Measurements from ENCODE around the gene HGS. TPM values are rescaled to one million over a fixed set of nuclear protein-coding genes. Genes with fewer than 3 reads are reported as not detected.

HGS gene
- total and polyA plus RNA-seq, 2 of the 13 experiments (the other 11 are each of a cell fraction or from before 2014, with no cell fraction given) = 73.3 to 78.1 TPM

DNA sequence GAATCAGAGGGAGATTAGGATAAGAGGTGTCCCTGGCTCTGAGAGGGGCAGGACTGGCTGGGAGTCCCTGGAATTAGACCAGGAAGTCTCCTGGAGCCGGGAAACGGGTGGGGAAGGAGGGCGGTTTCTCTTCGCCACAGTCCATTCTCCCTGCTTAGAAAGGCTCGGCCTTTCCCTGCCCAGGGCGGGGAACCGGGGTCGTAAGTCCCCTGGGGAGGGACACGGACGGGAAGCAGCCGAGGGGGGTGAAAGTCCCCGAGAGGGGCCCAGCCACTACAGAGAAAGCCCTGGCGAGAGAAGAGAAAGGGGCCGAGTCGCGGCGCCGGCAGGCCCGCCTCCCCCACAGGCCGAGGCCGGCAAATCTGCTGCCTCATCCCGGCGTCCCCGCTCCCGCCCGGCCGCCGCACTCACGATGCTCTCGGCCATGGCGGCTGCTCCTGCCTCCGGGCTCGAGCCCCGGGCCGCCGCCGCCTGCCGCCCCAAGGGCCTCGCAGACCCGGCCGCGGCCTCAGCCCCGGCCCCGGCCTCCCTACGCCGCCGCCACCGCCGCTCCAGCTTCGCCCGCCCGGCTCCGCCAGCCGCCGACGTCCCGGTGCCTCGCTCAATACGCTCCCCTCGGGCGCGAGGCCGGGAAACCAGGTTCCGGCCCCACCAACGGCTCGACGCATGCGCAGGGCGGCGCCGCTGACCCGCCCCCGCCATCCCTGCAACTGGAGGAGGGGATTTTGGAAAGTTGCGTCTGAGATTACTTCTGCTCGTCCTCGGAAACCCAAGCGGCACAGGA, 47.1 kb upstream of the HGS start, which contains the start of the genes NPLOC4 and TSPAN10 (continued):
- peak; percentile 61; the same call in 1 of the 2 replicates for TF ChIP-seq E2F1 (CRISPR knock-in tag; IDR thresholded peaks at IDR 0.05)
- peak; percentile 9; the same call in 1 of the 2 replicates for TF ChIP-seq ZSCAN31 (CRISPR knock-in tag; IDR thresholded peaks at IDR 0.05; ENCODE audit: low read depth)
- TF ChIP-seq GPN1 (CRISPR knock-in tag; IDR thresholded peaks at IDR 0.05; ENCODE audit: borderline replicate concordance) = no peak; the same call in 1 of the 2 replicates
- TF ChIP-seq SNRNP70 (IDR thresholded peaks at IDR 0.05; ENCODE audit: low read depth, low read length) = no peak
- TF ChIP-seq SOX5 (CRISPR knock-in tag; IDR thresholded peaks at IDR 0.05; ENCODE audit: borderline replicate concordance) = peak; percentile 59
- TF ChIP-seq NFATC3 (CRISPR knock-in tag; IDR thresholded peaks at IDR 0.05) = no peak
- TF ChIP-seq RBFOX2 (IDR thresholded peaks at IDR 0.05; ENCODE audit: low read depth, low read length) = peak; percentile 94
- no peak for TF ChIP-seq SYNCRIP (IDR thresholded peaks at IDR 0.05; ENCODE audit: insufficient read depth, low read depth, low read length)
- no peak for TF ChIP-seq LCORL (IDR thresholded peaks at IDR 0.05)
- TF ChIP-seq LCORL (CRISPR knock-in tag; IDR thresholded peaks at IDR 0.05) = peak; percentile 53; the same call in 1 of the 2 replicates
- TF ChIP-seq ZNF230 (CRISPR knock-in tag; IDR thresholded peaks at IDR 0.05) = no peak
- peak; percentile 85 for TF ChIP-seq ZNF709 (CRISPR knock-in tag; IDR thresholded peaks at IDR 0.05)
- TF ChIP-seq, protein P1, sequence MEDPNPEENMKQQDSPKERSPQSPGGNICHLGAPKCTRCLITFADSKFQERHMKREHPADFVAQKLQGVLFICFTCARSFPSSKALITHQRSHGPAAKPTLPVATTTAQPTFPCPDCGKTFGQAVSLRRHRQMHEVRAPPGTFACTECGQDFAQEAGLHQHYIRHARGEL (CRISPR knock-in tag; IDR thresholded peaks at IDR 0.05) = no peak
- peak; percentile 55; the same call in 1 of the 2 replicates for TF ChIP-seq ZNF616 (CRISPR knock-in tag; IDR thresholded peaks at IDR 0.05; ENCODE audit: low read depth)
- TF ChIP-seq ZKSCAN1 (IDR thresholded peaks at IDR 0.05; ENCODE audit: low read length) = peak; percentile 48; the same call in 1 of the 2 replicates
- TF ChIP-seq RAD51 (IDR thresholded peaks at IDR 0.05; ENCODE audit: borderline replicate concordance) = no peak
- TF ChIP-seq, protein P2, sequence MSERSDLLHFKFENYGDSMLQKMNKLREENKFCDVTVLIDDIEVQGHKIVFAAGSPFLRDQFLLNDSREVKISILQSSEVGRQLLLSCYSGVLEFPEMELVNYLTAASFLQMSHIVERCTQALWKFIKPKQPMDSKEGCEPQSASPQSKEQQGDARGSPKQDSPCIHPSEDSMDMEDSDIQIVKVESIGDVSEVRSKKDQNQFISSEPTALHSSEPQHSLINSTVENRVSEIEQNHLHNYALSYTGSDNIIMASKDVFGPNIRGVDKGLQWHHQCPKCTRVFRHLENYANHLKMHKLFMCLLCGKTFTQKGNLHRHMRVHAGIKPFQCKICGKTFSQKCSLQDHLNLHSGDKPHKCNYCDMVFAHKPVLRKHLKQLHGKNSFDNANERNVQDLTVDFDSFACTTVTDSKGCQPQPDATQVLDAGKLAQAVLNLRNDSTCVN (CRISPR knock-in tag; IDR thresholded peaks at IDR 0.05; ENCODE audit: borderline replicate concordance) = peak; percentile 91
- TF ChIP-seq ZNF572 (CRISPR knock-in tag; IDR thresholded peaks at IDR 0.05) = no peak
- TF ChIP-seq ZNF768 (CRISPR knock-in tag; IDR thresholded peaks at IDR 0.05) = peak; percentile 84
- peak; percentile 98; the same call in 1 of the 2 replicates for TF ChIP-seq AHR (CRISPR knock-in tag; IDR thresholded peaks at IDR 0.05)
- TF ChIP-seq, protein P3, sequence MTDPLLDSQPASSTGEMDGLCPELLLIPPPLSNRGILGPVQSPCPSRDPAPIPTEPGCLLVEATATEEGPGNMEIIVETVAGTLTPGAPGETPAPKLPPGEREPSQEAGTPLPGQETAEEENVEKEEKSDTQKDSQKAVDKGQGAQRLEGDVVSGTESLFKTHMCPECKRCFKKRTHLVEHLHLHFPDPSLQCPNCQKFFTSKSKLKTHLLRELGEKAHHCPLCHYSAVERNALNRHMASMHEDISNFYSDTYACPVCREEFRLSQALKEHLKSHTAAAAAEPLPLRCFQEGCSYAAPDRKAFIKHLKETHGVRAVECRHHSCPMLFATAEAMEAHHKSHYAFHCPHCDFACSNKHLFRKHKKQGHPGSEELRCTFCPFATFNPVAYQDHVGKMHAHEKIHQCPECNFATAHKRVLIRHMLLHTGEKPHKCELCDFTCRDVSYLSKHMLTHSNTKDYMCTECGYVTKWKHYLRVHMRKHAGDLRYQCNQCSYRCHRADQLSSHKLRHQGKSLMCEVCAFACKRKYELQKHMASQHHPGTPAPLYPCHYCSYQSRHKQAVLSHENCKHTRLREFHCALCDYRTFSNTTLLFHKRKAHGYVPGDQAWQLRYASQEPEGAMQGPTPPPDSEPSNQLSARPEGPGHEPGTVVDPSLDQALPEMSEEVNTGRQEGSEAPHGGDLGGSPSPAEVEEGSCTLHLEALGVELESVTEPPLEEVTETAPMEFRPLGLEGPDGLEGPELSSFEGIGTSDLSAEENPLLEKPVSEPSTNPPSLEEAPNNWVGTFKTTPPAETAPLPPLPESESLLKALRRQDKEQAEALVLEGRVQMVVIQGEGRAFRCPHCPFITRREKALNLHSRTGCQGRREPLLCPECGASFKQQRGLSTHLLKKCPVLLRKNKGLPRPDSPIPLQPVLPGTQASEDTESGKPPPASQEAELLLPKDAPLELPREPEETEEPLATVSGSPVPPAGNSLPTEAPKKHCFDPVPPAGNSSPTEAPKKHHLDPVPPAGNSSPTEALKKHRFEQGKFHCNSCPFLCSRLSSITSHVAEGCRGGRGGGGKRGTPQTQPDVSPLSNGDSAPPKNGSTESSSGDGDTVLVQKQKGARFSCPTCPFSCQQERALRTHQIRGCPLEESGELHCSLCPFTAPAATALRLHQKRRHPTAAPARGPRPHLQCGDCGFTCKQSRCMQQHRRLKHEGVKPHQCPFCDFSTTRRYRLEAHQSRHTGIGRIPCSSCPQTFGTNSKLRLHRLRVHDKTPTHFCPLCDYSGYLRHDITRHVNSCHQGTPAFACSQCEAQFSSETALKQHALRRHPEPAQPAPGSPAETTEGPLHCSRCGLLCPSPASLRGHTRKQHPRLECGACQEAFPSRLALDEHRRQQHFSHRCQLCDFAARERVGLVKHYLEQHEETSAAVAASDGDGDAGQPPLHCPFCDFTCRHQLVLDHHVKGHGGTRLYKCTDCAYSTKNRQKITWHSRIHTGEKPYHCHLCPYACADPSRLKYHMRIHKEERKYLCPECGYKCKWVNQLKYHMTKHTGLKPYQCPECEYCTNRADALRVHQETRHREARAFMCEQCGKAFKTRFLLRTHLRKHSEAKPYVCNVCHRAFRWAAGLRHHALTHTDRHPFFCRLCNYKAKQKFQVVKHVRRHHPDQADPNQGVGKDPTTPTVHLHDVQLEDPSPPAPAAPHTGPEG (CRISPR knock-in tag; IDR thresholded peaks at IDR 0.05) = peak; percentile 90; the same call in 1 of the 2 replicates
- TF ChIP-seq, protein P4, sequence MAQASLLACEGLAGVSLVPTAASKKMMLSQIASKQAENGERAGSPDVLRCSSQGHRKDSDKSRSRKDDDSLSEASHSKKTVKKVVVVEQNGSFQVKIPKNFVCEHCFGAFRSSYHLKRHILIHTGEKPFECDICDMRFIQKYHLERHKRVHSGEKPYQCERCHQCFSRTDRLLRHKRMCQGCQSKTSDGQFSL (CRISPR knock-in tag; IDR thresholded peaks at IDR 0.05) = peak; percentile 87
